Activated CD4-positive, alpha-beta T cell treated with anti-CD3 and anti-CD28 coated beads, Interleukin-2, amount 10 ng/mL, durations not matched to agents 7 days and 5 days (primary cell): Measurements from ENCODE around the gene MYMK. TPM values are rescaled to one million over a fixed set of nuclear protein-coding genes. Genes with fewer than 3 reads are reported as not detected.

Source experiments
- CTCF ChIA-PET: fragments of 350-600 bp; sonication (Branson Sonifier 250); formaldehyde crosslinking; loops from one replicate; lab custom pipeline; 2021; ENCODE audit warnings: antibody characterized with exemption; lab: Charles Lee
- POLR2A ChIA-PET: fragments of 350-600 bp; sonication (Branson Sonifier 250); formaldehyde crosslinking; loops from one replicate; lab custom pipeline; 2021; ENCODE audit warnings: antibody characterized with exemption; lab: Charles Lee
- DNase-seq: peaks from one replicate; pipeline ENCODE4 v3.0.0-alpha.2; 2020
- H3K27ac Mint-ChIP-seq: one replicate; pipeline ENCODE4 v1.8.0; 2021; ENCODE audit warnings: mild to moderate bottlenecking, moderate library complexity, mixed read lengths
- H3K27me3 Mint-ChIP-seq: one replicate; pipeline ENCODE4 v1.8.0; 2021; ENCODE audit warnings: mixed read lengths
- H3K36me3 Mint-ChIP-seq: one replicate; pipeline ENCODE4 v1.8.0; 2021; ENCODE audit warnings: low read depth, mixed read lengths
- H3K4me1 Mint-ChIP-seq: one replicate; pipeline ENCODE4 v1.8.0; 2021; ENCODE audit warnings: mixed read lengths
- H3K4me3 Mint-ChIP-seq: one replicate; pipeline ENCODE4 v1.8.0; 2021; ENCODE audit warnings: mild to moderate bottlenecking, moderate library complexity, mixed read lengths
- H3K9me3 Mint-ChIP-seq: one replicate; pipeline ENCODE4 v1.8.0; 2021; ENCODE audit warnings: mixed read lengths
- total RNA-seq, 2 experiments: library from RNA; stranded (reverse); gene quantifications; one replicate each; pipeline ENCODE4 v1.2.3, GENCODE V29; 2021

Gene MYMK
- total RNA-seq, 2 experiments from 2014 or later: not detected

GRCh38 chr9:133537257-133537656 lies 12.5 kb upstream of the MYMK start:
- DNase-seq: no peak
- Mint-ChIP-seq H3K27ac (no peak overlapping the region), H3K9me3 (no peaks in the 10 kb centered on the region), H3K4me1 (peaks cover 8% of the 10 kb centered on the region), H3K36me3 (no peaks in the 10 kb centered on the region), H3K27me3 (peaks cover 16% of the 10 kb centered on the region), H3K4me3 (no peak overlapping the region)
- ChIA-PET POLR2A (no interaction called here), CTCF (no interaction called here)

GRCh38 chr9:133536536-133536935 lies 11.8 kb upstream of the MYMK start:
- Mint-ChIP-seq H3K36me3 (no peaks in the 10 kb centered on the region), H3K4me3 (no peak overlapping the region), H3K27me3 (peaks cover 16% of the 10 kb centered on the region), H3K9me3 (no peaks in the 10 kb centered on the region), H3K4me1 (peaks cover 8% of the 10 kb centered on the region), H3K27ac (no peak overlapping the region)
- ChIA-PET CTCF (no interaction called here), POLR2A (no interaction called here)
- DNase-seq: no peak

GRCh38 chr9:133536080-133536479 lies 11.3 kb upstream of the MYMK start:
- Mint-ChIP-seq H3K27ac (no peak overlapping the region), H3K27me3 (peaks cover 16% of the 10 kb centered on the region), H3K4me3 (no peak overlapping the region), H3K4me1 (peaks cover 8% of the 10 kb centered on the region), H3K9me3 (no peaks in the 10 kb centered on the region), H3K36me3 (no peaks in the 10 kb centered on the region)
- ChIA-PET POLR2A (no interaction called here), CTCF (no interaction called here)
- DNase-seq: no peak

GRCh38 chr9:133535306-133535877 lies 10.6 kb upstream of the MYMK start:
- Mint-ChIP-seq H3K36me3 (no peaks in the 10 kb centered on the region), H3K4me3 (no peak overlapping the region), H3K4me1 (peaks cover 8% of the 10 kb centered on the region), H3K27me3 (peaks cover 16% of the 10 kb centered on the region), H3K27ac (no peak overlapping the region), H3K9me3 (no peaks in the 10 kb centered on the region)
- CTCF ChIA-PET: no interaction called here
- POLR2A ChIA-PET: no interaction called here
- no peak for DNase-seq

- ChIA-PET POLR2A (no interaction called here), CTCF (interaction anchor here (0.6 kb wide), 1 partner anchor 374 kb away, joined by 4 read pairs; no protein-coding TSS in a partner anchor)
- peaks cover 16% of the 10 kb centered on the region for H3K27me3 Mint-ChIP-seq
- no peaks in the 10 kb centered on the region for H3K36me3 Mint-ChIP-seq
- H3K4me1 Mint-ChIP-seq: peaks cover 8% of the 10 kb centered on the region
- H3K27ac Mint-ChIP-seq: no peak within 1 kb of the TSS
- no peaks in the 10 kb centered on the region for H3K9me3 Mint-ChIP-seq
- no peak for DNase-seq
- H3K4me3 Mint-ChIP-seq: no peak within 1 kb of the TSS
These were observed 9.9 kb upstream of the MYMK start, which contains the start of gene ADAMTSL2 for GRCh38 chr9:133534346-133535291. Gene ADAMTSL2, plus strand, starts transcription at chr9:133534704. Its CDS starts 2,009 bp downstream, at chr9:133536713.

GRCh38 chr9:133533857-133534256 lies 9.1 kb upstream of the MYMK start:
- Mint-ChIP-seq H3K9me3 (no peaks in the 10 kb centered on the region), H3K4me3 (no peak overlapping the region), H3K27ac (no peak overlapping the region), H3K36me3 (no peaks in the 10 kb centered on the region), H3K27me3 (peaks cover 16% of the 10 kb centered on the region), H3K4me1 (peaks cover 8% of the 10 kb centered on the region)
- no peak for DNase-seq
- ChIA-PET POLR2A (no interaction called here), CTCF (interaction anchor here (0.6 kb wide), 1 partner anchor 373 kb away, joined by 4 read pairs; no protein-coding TSS in a partner anchor)

GRCh38 chr9:133532937-133533668 lies 8.3 kb upstream of the MYMK start:
- Mint-ChIP-seq H3K36me3 (no peaks in the 10 kb centered on the region), H3K9me3 (no peaks in the 10 kb centered on the region), H3K4me3 (no peak overlapping the region), H3K27me3 (peaks cover 16% of the 10 kb centered on the region), H3K27ac (peak overlapping the region; percentile 31), H3K4me1 (peaks cover 8% of the 10 kb centered on the region)
- DNase-seq: peak; percentile 73
- CTCF ChIA-PET: no interaction called here
- POLR2A ChIA-PET: no interaction called here

GRCh38 chr9:133531293-133531692 lies 6.5 kb upstream of the MYMK start:
- CTCF ChIA-PET: no interaction called here

GRCh38 chr9:133529874-133530273 lies 5.1 kb upstream of the MYMK start:
- Mint-ChIP-seq H3K4me1 (peaks cover 10% of the 10 kb centered on the region), H3K36me3 (no peaks in the 10 kb centered on the region), H3K4me3 (no peak overlapping the region), H3K27me3 (peaks cover 10% of the 10 kb centered on the region), H3K9me3 (no peaks in the 10 kb centered on the region), H3K27ac (no peak overlapping the region)
- CTCF ChIA-PET: no interaction called here
- POLR2A ChIA-PET: no interaction called here
- no peak for DNase-seq

More at GRCh38 chr9:133531293-133531692, 6.5 kb upstream of the MYMK start:
- Mint-ChIP-seq H3K27me3 (peaks cover 16% of the 10 kb centered on the region), H3K36me3 (no peaks in the 10 kb centered on the region), H3K9me3 (no peaks in the 10 kb centered on the region), H3K27ac (no peak overlapping the region), H3K4me1 (peaks cover 10% of the 10 kb centered on the region), H3K4me3 (no peak overlapping the region)
- DNase-seq: no peak
- POLR2A ChIA-PET: interaction anchor here (0.6 kb wide), 1 partner anchor 9 kb away, joined by 3 read pairs; no protein-coding TSS in a partner anchor

GRCh38 chr9:133529457-133529856 lies 4.7 kb upstream of the MYMK start:
- POLR2A ChIA-PET: no interaction called here
- Mint-ChIP-seq H3K9me3 (no peaks in the 10 kb centered on the region), H3K27ac (no peak overlapping the region), H3K4me3 (no peak overlapping the region), H3K36me3 (no peaks in the 10 kb centered on the region), H3K27me3 (peaks cover 10% of the 10 kb centered on the region), H3K4me1 (peaks cover 10% of the 10 kb centered on the region)
- DNase-seq: no peak
- CTCF ChIA-PET: no interaction called here

GRCh38 chr9:133528876-133529241 lies 4.1 kb upstream of the MYMK start:
- ChIA-PET POLR2A (no interaction called here), CTCF (no interaction called here)
- H3K27ac Mint-ChIP-seq: no peak overlapping the region
- H3K4me1 Mint-ChIP-seq: peaks cover 10% of the 10 kb centered on the region
- DNase-seq: no peak
- H3K36me3 Mint-ChIP-seq: no peaks in the 10 kb centered on the region
- H3K27me3 Mint-ChIP-seq: peaks cover 9% of the 10 kb centered on the region
- no peak overlapping the region for H3K4me3 Mint-ChIP-seq
- no peaks in the 10 kb centered on the region for H3K9me3 Mint-ChIP-seq

GRCh38 chr9:133528001-133528875 lies 3.5 kb upstream of the MYMK start:
- Mint-ChIP-seq H3K4me1 (peaks cover 8% of the 10 kb centered on the region), H3K36me3 (no peaks in the 10 kb centered on the region), H3K27ac (no peak overlapping the region), H3K9me3 (no peaks in the 10 kb centered on the region), H3K27me3 (peaks cover 4% of the 10 kb centered on the region), H3K4me3 (no peak overlapping the region)
- POLR2A ChIA-PET: no interaction called here
- CTCF ChIA-PET: interaction anchor here (1.1 kb wide), 1 partner anchor 215 kb away, joined by 4 read pairs; no protein-coding TSS in a partner anchor
- DNase-seq: no peak
